HG03095 (cell line): ENCODE measurements around the gene ZBTB20.

Experiments used
- ATAC-seq: cut with Tn5 transposase; IDR thresholded peaks from one replicate; pipeline ENCODE4 v1.9.1; 2021; ENCODE audit warnings: moderate library complexity; ENCODE audit not compliant: unreplicated experiment

The ZBTB20 gene

DNA sequence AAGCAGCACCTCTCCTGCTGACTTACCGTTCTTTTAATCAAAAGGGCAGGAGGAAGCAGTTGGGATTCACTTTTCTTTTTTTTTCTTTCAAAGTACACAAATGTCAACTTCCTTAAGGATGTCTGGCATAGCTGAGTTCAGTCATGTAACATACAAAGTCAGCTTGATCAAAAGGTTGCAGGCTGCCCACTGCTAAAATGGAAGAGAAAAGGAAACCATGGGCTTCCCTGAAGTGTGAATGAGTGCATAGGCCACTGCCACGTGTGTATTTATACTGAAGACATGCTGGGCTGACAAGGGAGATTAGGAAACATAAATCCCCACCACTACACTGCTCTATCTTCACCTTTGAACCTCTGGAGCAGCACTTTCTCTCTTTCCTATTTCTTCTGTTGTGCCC lies 540.8 kb downstream of the ZBTB20 start:
- no peak for ATAC-seq

DNA sequence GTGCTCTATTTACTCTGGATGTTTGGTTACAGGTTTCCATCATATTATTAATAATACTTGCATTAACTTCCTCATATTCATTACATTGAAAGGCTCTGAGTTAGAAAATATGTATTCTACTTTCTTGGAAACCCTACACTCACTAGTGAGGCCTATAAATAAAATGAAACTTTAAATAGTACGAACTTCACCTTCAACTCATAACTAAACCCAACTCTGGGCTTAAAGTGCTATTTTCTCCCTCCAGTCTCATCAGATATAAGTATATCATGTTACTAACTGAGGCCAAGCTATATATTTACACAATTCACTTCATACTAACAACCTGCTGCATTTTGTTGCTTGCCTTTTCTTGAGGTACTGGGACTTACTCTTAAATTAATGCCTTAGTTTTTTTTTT lies 546.5 kb downstream of the ZBTB20 start:
- ATAC-seq, result no peak

DNA sequence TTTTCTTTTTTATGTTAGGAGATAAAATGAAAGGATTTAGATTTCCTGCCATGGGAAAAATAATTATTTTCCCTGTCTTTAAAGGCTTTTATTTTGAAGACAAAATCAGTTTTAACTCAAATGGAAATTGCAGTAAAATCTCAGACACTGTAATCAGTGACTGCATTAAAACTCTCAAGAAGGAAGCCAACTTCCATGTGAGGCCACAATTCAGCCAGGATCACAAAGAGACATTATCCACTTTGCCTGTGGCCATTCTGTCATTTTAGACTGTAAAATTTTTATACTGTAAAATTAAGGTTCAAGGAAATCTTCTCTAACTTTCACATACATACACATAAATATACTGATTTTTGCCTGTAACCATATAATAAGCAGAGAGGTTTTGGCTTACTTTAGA lies 549.2 kb downstream of the ZBTB20 start:
- no peak for ATAC-seq

DNA sequence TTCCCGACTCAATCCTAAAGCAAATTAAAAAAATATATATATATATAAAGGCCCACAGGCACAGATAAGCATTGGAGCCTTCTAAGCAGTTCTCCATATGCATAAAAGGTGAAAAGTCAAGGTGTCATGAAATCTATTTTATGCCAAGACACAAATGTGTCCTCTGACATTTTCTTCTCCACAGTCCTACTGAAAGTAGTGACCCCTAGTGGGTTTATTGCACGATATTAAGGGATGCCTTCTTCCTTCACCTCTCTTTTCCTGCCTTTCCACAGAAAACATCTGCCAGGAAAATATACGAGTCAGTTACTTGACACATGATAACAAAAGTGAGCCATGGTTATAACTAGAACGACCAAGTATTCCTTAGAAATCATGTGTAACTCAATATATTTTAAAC lies 550.1 kb downstream of the ZBTB20 start:
- ATAC-seq, result no peak

DNA sequence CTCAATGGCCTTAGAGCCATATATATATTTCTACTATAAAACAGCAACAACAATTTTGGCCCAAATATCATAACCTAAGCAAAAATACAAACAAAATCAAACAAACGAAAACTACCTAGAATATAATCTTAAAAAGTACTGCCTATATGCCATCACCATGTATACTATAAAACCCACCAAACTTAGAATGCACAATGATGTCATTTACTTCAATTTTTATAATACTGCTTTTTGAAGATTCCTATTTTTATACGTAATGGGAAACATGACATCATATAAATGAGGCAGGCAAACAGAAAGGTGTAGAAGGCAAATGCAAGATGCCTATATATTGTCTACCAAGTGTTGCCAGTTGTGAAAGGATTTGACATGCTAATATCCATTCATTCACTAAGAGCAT lies 550.9 kb downstream of the ZBTB20 start:
- ATAC-seq, result no peak

DNA sequence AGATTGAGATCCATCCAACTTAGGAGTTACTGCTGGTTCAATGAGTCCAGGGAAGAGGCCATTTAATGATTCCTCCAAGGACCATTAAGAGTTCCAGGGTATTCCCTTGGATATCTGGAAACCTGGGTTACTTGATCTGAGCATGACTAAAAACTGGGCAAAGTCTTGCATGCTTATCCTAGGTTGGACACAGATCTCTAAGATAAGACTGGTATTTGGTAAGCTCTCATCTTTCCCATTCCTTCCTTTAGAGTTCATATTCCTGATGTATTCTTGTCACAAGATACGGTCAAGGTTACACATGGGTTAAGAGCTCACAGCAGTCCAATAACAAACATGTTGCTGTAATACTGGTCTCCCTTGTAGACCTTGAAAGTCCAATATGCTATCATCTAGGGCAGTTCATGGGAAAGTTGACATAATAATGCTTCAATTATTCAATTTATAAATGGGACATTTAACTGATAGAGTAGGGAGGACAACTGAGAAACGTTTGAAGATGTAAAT lies 551.5 kb downstream of the ZBTB20 start:
- ATAC-seq, result no peak

DNA sequence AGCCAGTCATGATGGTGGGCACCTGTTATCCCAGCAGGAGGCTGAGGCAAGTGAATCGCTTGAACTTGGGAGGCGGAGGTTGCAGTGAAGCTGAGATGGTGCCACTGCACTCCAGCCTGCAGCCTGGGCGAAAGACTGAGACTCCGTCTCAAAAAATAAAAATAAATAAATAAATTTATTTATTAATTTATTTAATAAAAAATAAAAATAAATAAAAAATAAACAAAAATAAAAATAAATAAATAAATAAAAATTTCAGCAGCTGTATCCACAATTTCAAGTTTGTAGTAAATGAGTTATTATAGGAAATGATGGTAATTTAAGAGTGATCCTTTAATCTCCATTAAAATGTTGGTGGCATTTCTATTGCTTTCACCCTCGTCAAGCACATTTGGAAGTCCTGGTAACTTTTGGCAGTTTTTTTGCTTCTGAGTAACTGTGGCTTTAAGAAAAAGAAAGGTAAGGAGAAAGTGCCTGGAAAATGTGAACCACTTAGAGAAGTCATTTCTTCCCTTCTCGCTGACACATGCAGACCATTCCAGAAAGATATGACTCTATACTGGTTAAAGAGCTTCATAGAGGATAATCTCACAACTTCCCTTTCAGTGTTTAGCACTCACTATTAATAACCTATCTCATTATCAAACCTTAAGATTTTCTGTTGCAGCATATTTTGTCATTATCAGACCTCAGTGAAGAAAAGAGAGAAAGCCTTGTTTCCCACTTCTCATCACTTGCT lies 556.6 kb downstream of the ZBTB20 start:
- ATAC-seq, result no peak

DNA sequence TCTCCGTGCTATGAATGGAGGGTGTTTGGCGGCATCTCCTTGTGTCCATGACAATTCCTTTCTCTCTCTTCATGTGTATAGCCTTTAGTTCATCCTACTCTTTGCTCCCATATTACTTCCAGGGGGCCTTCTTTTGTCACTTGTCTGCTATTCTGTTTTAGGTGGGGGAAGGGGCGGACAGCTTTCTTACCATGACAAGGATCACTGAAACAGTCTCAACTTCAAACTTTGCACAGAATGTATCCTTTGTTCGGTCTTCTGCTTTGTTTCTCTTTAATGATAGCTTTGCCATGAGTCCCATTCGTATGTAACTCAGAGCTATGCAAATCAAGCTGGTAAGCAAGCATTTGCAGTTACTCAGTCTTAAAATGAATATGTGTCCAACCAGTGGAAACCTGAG lies 559.1 kb downstream of the ZBTB20 start:
- ATAC-seq, result no peak

DNA sequence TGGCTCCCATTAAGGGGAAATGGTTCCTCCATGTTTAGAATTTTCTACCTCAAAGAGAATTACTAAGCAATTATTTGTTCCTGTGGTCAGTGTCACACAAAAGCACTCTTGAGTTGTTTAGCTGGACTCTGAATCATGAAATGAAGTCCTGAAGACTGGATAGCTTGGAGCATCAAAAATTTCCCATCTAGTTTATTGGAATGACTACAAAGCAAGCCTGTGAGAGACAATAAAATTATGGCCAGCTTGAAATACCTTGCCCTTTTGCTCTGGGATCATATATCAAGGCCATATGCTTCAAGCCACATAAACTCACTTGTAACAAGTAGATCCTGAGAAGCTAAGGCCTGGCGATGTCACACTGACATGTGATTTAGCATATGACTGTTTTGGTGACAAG lies 561.0 kb downstream of the ZBTB20 start:
- ATAC-seq, result no peak

DNA sequence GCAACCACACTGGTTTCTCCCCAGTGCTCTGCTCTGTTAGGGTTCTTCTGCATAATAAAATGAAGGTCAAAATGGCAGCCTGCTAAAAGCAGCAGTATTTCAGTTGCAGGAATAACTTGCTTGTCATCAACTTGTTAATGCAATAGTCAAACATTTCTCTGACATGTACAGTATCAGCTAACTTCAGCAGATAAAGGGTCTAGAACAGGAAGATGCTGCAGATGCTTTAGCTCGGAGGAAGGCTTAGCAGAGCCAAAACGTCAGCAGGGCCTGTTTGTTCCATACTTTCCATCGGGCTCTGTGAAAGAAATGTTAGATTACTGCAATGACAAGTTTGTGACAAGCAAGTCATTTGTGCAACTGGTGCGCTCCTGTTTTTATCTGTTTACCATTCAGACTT lies 561.4 kb downstream of the ZBTB20 start:
- ATAC-seq, result no peak

DNA sequence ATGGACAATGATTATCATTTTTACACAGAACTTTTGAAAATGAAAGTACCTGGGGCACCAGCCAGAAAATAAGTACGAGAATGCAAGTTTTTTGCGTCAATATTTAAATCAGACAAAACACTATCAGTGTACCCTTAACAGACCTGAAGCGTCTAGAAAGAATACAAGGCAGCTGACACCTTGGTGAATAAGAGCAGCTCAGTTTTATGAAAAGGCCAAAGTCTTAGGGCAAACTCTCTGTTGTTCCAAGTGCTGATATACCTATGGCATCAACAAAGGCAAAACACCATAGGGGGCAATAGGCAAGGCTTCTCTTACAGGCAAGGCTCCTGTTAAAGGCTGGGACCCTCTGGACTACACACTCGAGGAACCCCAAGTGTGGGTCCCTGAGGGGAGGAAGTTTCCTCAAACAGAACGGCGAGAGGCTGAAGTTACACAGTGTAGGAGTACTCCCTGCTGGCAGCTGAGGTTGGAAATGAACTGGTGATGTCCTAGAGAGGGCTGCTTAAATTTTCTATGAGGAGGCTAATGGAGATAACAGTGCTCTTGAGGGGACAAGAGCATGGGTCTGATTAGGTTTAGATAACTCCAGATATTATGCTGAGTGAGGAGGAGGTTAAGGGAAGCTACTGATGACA lies 562.2 kb downstream of the ZBTB20 start:
- peak; percentile 43 for ATAC-seq

DNA sequence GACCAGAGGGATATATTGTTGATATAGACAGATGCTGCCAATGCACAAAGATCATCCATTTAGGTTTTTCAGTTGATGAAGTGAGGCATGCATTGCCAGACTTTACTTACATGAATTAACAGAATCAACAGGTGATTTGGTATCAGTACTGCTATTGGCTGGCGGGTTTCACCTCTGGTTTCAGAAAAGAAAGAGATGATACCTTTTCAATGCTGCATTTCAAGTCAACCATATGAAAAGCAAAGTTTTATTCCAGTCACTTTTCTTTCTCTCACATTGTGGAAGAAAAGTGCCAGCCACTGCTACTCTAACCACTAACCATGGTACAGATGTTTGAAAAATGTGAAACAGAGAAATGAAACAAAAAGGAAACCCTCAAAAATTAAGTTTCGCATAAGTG lies 564.2 kb downstream of the ZBTB20 start:
- peak; percentile 74 for ATAC-seq

DNA sequence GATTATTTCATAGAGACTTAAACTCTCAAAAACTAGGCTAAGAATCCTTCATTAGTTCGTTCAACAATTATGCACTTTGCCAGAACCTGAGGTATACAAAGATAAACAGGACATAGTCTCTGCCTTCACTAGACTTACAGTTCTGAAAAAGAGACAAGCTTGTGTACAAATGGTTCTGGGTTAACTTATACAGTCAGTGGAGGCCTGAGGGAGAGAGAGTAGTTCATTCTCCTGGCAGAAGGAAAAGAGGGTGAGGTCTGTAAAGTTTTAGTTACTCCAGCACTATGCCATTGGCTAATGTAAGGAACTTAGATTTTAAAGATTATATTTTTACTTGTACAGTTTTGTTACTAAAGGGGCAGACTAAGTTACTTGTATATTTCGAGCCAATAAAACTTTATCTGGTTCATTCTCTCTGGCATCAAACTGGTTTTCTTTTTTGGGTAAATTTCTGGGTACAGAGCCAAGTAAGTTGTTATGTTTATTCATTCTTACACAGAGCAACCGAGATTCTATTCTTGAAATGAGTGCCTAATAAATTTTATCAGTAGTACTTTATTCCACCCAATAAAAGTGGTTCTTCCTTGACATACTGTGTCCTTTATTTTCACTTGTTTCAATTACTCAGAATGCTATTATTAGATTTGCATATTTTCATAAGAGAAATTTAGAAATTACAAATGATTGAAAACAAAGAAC lies 574.6 kb downstream of the ZBTB20 start:
- ATAC-seq, result no peak

DNA sequence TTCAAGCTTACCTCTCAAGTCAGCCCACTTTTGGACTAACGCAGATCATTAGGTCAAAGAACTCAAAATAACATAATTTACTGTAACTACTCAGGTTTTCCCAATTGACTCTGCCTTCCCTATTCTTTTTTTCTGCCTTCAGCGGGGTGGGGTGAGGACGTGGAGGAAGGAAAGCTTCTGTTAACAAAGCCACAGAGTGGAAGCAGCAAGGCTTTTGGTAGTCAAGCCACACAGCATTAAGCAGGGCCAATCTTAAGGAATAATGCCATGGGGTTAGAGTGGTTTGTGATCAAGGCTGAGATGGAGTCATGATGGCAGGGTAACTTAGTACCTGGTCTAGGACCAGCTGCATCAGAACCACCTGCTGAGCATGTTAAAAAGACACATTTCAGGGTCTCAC lies 575.7 kb downstream of the ZBTB20 start:
- ATAC-seq, result no peak

DNA sequence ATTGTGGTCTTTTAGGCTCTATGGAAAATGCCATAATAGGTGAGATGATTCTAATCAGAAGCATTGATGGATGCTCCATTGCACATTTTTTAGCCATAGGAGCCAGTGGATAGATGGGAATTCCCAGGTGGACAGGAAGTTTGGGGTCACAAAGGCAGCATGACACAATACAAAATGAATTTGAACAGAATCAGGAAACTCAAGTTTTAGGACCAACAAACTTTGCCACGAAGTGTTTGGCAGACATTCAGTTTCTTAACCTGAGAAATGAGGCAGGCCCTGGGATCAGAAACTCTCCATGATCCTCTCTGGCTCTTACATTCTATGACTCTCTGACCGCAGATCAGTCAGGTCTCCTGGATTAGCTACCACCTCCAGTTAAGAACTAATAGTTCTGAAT lies 577.9 kb downstream of the ZBTB20 start:
- ATAC-seq, result no peak

DNA sequence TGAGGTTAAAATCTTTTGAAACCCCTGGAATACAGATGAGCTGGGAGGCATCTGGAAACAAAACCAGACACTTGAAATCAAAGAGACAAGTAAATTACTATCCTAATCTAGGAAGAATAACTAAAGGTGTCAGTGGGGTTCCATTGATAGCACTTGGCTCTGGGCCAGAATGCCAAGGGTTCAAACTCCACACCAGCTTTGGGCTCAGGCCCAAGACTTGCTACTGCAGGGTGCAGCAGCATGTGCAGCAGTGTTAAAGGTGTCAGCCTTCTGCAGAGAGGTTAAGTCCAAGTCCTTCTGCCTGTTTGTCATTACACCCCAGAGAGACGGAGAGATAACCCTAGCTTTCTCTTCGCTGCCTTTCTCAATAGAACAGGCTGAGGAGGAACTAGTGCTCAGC lies 579.3 kb downstream of the ZBTB20 start:
- ATAC-seq, result no peak

DNA sequence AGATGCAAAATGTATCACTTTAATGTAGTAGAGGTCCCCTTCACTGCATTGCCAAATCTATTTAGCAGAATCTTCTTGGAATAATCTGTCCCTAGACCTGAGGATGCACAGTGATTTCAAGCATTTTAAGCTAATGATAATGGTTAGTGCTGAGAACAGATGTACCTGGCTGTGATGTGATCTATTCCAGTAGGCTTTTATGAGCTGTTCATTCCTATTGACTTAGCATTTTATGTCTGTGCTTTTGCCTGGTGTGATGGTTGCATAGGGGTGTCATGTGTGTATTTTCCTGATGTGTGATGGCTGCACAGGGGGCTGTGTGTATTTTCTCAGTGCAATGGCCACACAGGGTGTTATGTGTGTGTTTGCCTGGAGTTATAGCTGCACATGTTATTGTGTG lies 580.3 kb downstream of the ZBTB20 start:
- no peak for ATAC-seq

DNA sequence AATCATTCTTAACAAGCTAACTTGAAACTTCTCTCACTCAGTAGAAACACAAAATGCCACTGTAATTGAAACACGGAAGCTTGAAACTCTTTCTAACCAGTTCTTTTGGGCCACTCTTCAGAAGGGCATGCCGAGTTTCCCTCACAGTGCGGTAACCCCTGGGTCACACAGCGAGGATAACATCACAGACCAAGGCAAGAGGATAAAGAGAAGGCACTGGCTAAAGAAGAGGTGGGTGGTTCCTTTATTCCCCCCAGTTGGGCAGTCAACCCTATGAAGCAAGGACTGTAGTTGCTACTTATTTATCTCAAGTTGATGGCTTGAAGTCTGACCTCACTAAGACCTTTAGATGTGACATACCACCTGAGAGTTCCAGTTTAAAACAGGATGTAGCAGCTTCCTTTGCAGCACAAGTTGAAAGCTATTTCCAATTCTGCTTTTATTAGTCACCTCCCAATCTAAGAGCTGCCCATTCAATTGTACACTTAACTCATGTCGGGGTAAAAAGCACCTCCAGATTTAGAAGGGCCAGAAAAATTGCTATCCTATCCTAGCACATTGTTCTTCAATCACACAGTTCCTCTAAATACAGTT lies 580.8 kb downstream of the ZBTB20 start:
- peak; percentile 89 for ATAC-seq

DNA sequence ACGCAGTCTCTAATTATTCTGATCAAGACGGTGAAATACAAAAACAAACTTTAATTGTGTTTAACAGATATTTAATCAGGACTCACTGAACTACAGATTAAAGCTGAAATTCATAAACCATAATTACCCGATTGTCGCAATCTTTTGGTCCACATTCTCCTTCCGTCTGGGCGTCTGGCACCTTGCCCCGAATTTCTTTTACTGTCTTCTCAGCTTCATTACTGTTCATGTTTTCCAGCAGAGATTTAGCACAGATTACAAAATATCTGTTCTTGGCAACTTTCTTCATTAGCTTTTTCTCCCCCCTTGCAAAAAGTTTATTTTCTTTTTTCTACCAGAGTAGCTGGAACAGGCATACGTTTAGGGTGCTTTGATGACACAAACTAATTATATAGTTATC lies 581.9 kb downstream of the ZBTB20 start:
- ATAC-seq, result no peak

DNA sequence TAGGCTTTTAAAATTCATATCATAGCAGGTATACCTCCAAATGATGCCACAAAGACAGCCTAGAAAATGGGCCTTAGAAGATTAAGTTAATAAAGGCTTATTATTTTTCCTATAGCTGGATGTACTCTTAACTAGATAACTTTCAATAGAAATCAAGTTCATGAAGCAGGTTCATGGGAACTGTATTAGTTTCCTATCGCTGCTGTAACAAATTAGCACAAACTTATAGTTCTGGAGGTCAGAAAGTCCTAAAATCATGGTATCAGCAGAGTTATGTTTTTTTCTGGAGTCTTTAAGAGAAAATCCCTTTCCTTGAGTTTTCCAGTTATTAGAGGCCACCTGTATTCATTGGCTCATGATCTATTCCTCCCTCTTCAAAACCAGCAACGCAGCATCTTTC lies 583.4 kb downstream of the ZBTB20 start:
- ATAC-seq, result no peak

DNA sequence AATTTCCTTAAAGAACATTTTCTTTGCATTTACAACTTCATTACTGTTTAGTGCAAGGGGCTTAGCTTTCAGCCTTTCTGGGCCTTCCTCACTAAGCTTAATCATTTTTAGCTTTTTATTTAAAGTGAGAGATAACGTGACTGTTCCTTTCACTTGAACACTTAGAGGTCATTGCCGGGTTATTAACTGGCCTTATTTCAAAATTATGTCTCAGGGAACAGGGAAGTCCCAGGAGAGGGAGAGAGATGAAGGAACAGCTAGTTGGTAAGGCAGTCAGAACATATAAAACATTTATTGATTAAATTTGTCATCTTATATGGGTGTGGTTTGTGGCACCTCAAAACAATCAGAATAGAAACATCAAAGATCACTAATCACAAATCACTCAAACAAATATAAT lies 584.5 kb downstream of the ZBTB20 start:
- ATAC-seq, result no peak

DNA sequence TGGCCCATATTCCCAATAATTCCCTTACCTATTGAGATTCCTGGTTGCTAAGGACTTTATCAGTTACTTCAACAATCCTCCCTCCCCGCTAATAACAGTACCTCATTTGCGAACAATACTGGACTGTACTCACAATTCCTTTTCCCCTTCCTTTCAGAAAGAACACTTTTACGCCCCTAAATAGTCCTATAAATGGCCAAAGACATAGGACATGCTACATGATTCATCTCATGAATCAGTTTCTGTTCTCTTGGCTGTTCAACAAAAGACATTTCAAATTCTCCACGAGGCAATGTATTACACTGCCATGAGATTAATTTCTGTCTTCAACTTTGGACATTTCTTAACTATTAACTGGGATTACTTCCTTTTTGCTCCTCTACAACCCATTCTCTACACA lies 588.8 kb downstream of the ZBTB20 start:
- ATAC-seq, result no peak
